Astrocyte of the spinal cord (primary cell): ENCODE measurements around the gene ATAD3B.
"Not testable (repeated sequence)": the region's sequence is repeated elsewhere in the genome, so short reads cannot be mapped to it uniquely, and the experiment has no call there.

Source experiments
- DNase-seq: peaks from one replicate; pipeline ENCODE4 v3.0.0; 2011; ENCODE audit warnings: low read depth, low spot score
- H3K4me3 ChIP-seq: 2 replicates; pipeline ENCODE4 v1.5.1; 2011; ENCODE audit warnings: low read depth, mild to moderate bottlenecking, low read length, moderate library complexity
- in situ Hi-C: cut with HindIII; loops from 2 replicates; pipeline ENCODE4 v1.10.0; 2017; ENCODE audit warnings: low sequenced_read_pairs
- TF ChIP-seq, protein P1 (sequence below): IDR thresholded peaks from 2 replicates; pipeline ENCODE4 v1.5.1; 2012; ENCODE audit warnings: low read depth, mild to moderate bottlenecking, low read length, inconsistent platforms

The ATAD3B gene

DNA sequence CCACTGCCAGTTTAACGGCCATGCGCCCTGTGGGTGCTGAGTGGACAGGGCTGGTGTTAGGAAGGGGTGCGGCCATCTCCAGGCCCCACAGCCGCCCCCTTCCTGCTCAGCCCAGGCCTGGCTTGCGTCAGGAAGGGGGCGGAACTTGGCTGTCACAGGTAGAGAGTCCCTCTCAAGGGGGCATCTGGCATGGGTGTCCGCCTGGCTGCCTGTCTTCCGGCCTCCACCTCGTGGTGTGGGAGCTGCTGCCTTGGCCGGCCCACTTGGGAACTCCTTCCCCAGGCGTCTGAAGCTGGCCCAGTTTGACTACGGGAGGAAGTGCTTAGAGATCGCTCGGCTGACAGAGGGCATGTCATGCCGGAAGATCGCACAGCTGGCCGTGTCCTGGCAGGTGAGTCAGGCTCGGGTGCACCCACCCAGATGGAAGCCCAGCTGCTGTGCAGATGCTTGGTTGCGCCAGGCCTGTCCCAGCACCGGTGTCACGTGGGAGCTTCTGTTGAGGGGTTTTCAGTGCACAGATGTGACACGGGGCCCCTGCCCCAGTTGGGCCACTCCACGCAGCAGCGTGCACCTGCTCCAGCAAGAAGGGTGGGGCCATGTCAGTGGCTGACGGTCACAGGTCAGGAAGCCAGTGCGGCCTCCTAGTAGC lies 9.1 kb upstream of the ATAD3B start:
- no peak for DNase-seq
- no peak overlapping the region for H3K4me3 ChIP-seq
- in situ Hi-C loops = no loop called here
- TF ChIP-seq, protein P1, sequence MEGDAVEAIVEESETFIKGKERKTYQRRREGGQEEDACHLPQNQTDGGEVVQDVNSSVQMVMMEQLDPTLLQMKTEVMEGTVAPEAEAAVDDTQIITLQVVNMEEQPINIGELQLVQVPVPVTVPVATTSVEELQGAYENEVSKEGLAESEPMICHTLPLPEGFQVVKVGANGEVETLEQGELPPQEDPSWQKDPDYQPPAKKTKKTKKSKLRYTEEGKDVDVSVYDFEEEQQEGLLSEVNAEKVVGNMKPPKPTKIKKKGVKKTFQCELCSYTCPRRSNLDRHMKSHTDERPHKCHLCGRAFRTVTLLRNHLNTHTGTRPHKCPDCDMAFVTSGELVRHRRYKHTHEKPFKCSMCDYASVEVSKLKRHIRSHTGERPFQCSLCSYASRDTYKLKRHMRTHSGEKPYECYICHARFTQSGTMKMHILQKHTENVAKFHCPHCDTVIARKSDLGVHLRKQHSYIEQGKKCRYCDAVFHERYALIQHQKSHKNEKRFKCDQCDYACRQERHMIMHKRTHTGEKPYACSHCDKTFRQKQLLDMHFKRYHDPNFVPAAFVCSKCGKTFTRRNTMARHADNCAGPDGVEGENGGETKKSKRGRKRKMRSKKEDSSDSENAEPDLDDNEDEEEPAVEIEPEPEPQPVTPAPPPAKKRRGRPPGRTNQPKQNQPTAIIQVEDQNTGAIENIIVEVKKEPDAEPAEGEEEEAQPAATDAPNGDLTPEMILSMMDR = no peak

DNA sequence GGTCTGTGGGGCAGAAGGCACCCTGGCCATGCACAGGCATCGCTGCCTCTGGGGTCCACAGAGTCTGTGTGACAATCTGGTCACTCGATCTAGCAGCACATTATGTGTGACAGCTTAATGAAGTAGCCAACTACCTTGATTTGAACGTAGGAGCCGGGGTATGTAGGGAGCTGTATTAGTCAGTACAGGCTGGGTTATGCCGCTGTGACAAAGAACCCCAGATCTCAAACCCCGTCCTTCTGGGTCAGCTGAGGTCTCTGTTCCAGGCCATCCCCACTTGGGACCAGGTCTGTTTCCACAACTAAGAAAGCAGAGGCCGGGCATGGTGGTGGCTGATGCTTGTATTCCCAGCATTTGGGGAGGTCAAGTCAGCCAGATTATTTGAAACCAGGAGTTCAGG lies 8.3 kb upstream of the ATAD3B start:
- no peak for DNase-seq
- TF ChIP-seq, protein P1 = no peak
- in situ Hi-C loops = no loop called here
- H3K4me3 ChIP-seq = no peak overlapping the region

DNA sequence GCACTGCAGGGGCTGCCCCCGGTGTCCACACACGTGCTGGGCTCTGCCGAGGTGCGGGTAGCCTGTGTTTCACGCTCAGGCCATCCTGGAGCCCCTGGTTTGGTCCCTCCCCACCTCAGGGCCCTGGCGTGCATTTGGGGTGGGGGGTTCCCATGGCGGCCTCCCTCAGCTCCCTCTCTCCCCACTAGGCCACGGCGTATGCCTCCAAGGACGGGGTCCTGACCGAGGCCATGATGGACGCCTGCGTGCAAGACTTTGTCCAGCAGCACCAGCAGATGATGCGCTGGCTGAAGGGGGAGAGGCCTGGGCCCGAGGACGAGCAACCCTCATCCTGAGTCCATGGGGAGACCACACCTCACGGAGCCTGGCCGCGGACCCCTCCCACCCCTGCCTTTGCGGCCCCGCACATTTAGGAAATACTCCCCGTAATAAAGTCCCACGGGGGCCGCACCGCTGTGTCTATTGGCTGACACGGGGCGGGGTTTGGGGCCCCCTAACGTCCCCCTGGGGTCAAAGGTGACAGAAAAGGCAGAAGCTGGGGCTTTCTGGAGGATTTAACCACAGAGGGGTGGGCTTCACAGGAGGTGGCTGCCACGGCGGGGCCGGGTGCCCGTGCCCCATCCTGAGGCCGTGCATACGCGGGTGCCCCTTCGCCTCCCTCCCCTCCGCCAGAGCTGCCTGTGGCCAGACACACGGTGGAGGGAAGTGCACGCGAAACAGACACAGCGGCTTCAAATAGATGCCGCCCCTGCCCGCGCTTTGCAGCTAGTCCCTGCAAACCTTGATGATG lies 3.2 kb upstream of the ATAD3B start:
- in situ Hi-C loops, H3K4me3 ChIP-seq, DNase-seq: not testable (repeated sequence)

DNA sequence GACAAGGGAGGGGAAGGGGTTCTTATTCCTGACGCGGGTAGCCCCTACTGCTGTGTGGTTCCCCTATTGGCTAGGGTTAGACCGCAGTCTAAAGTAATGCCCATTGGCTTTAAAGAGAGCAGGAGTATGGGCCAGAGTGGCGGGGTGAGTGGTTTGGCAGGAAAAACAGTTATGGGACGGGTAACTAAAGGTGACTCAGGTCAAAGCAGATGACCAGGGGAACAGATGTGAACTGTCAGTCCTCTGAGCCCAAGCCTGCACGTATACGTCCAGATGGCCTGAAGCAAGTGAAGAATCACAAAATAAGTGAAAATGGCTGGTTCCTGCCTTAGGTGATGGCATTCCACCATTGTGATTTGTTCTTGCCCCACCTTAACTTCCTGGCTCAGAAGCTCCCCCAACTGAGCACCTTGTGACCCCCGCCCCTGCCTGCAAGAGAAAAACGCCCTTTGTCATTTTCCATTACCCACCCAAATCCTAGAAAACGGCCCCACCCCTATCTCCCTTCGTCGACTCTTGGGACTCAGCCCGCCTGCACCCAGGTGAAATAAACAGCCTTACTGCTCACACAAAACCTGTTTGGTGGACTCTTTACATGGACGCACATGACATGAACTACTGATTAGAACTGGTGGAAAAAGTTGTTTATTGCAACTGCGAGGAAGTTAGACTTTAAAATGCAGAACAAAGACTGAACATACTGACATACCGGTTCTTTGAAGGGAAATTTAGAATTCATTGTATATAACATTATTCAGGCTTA lies 758 bp upstream of the ATAD3B start:
- H3K4me3 ChIP-seq = peak overlapping the region; percentile 65
- DNase-seq = no peak
- in situ Hi-C loops = no loop called here
- TF ChIP-seq, protein P1 = no peak

DNA sequence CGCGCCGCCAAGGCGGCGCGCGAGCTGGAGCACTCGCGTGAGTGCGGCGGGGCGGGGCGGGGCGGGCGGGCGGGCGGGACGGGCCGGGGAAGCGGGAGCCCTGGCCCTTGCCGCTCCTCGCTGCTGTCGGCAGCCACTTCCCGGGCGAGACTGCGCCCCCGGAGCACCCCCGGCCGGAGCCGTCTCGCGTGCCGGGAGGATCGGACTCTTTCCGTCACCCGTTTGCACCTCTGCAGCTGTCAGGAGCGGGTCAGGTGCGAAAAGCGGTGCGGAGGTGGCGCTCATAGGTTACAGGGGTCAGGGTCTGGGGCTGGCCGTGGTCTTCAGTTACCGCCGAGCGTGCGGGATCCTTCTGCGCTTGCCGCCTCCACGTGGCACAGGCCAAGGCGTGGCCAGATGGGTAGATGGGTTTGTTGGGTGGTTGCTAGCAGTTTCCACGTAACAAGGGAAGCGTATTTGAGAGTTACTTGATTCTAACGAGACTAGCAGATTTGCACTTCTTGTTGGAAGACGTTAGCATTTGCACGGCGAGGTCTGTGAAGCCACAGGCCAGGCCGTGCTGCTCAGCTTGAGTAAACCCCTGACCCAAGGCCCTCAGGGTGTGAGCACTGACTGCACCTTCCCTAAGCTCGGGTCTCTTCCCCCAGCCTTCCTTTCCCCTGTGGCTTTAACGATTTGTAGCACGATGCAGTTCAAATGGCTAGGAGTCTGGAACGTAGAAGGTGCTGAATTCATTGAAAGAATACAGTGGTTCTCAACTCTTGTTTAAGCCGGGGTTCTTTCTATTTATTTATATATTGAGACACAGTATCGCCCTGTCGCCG lies 700 bp downstream of the ATAD3B start:
- in situ Hi-C loops = not testable (repeated sequence)
- peak; percentile 1 for DNase-seq
- H3K4me3 ChIP-seq = peak overlapping the region; percentile 54

DNA sequence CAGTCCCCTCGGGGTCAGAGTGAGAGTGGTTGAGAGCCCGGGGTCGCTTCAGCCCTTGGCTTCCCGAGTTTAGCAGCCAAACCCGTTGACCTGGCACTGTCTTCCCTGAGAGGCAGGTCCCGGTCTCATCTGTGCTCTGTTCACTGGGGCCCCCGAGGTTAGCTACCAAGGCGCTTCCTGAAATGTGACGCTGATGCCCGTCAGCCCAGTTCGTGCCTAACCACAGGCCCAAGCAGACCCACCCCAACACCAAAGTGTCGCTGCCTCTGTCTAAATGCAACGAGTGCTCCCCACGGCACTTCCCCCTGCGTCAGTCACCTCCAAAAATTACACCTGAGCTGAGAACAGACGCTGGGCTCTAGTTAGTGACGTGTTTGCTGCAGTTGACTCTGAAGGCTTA lies 4.4 kb downstream of the ATAD3B start:
- in situ Hi-C loops, H3K4me3 ChIP-seq, DNase-seq: not testable (repeated sequence)

DNA sequence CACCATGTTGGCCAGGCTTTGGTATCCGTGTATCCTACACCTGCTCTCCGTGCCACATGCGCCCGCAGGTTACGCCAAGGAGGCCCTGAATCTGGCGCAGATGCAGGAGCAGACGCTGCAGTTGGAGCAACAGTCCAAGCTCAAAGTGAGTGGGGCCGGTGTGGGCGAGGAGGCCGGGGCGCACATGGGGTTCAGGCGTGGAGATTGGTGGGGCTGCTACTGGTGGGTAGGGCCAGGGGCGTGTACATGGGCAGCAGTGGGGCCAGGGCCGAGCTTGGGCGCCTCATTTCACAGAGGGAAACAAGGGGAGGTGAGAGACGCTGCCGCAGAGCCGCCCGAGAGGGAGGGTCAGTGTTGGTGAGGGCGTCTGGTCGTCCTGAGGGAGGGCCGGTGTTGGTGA lies 5.6 kb downstream of the ATAD3B start:
- in situ Hi-C loops = no loop called here
- TF ChIP-seq, protein P1 = no peak
- no peak overlapping the region for H3K4me3 ChIP-seq
- no peak for DNase-seq
